ENCODE results near the gene ZNF484.
"Not testable (repeated sequence)": the region's sequence is repeated elsewhere in the genome, so short reads cannot be mapped to it uniquely, and the experiment has no call there.

Gene ZNF484

GRCh38 chr9:92877531-92878430, at the start of gene ZNF484:
TSS of gene ZNF484 (minus strand) at chr9:92878038. CDS start at chr9:92875029, 3,009 bp downstream.
- peak; percentile 97 for DNase-seq (ENCODE audit: low read depth, low spot score)

- no peak for DNase-seq (ENCODE audit: low read depth, low spot score)
Observed at GRCh38 chr9:92920437-92920836, 42.6 kb upstream of the ZNF484 start.

- no peak for DNase-seq (ENCODE audit: low read depth, low spot score)
Observed at GRCh38 chr9:92917176-92917800, 39.5 kb upstream of the ZNF484 start.

- no peak for DNase-seq (ENCODE audit: low read depth, low spot score)
Observed at GRCh38 chr9:92911511-92912475, 34.0 kb upstream of the ZNF484 start.

GRCh38 chr9:92905137-92905536, 27.3 kb upstream of the ZNF484 start:
- not testable (repeated sequence) for DNase-seq (ENCODE audit: low read depth, low spot score)

GRCh38 chr9:92897323-92897722, 19.5 kb upstream of the ZNF484 start:
- DNase-seq (ENCODE audit: low read depth, low spot score), result no peak

GRCh38 chr9:92895812-92896436, 18.1 kb upstream of the ZNF484 start:
- DNase-seq (ENCODE audit: low read depth, low spot score), result no peak

- no peak for DNase-seq (ENCODE audit: low read depth, low spot score)
Observed at GRCh38 chr9:92894711-92895362, 17.0 kb upstream of the ZNF484 start.

GRCh38 chr9:92893916-92894610, 16.2 kb upstream of the ZNF484 start:
- not testable (repeated sequence) for DNase-seq (ENCODE audit: low read depth, low spot score)

- not testable (repeated sequence) for DNase-seq (ENCODE audit: low read depth, low spot score)
Observed at GRCh38 chr9:92892276-92892675, 14.4 kb upstream of the ZNF484 start.

GRCh38 chr9:92890761-92891160, 12.9 kb upstream of the ZNF484 start:
- no peak for DNase-seq (ENCODE audit: low read depth, low spot score)

- DNase-seq (ENCODE audit: low read depth, low spot score), result no peak
Observed at GRCh38 chr9:92887880-92888338, 10.1 kb upstream of the ZNF484 start.

GRCh38 chr9:92886846-92887610, 9.2 kb upstream of the ZNF484 start:
- DNase-seq (ENCODE audit: low read depth, low spot score), result not testable (repeated sequence)

GRCh38 chr9:92883666-92884405, 6.0 kb upstream of the ZNF484 start:
- DNase-seq (ENCODE audit: low read depth, low spot score), result not testable (repeated sequence)

- no peak for DNase-seq (ENCODE audit: low read depth, low spot score)
Observed at GRCh38 chr9:92882276-92882675, 4.4 kb upstream of the ZNF484 start.

- DNase-seq (ENCODE audit: low read depth, low spot score), result no peak
Observed at GRCh38 chr9:92875373-92875772, 2.5 kb downstream of the ZNF484 start.

GRCh38 chr9:92870289-92870688, 7.5 kb downstream of the ZNF484 start:
- no peak for DNase-seq (ENCODE audit: low read depth, low spot score)

GRCh38 chr9:92866600-92866999, 11.2 kb downstream of the ZNF484 start:
- DNase-seq (ENCODE audit: low read depth, low spot score), result not testable (repeated sequence)
